NCI-H82 treated with DMSO at 0.1 percent for 48 hours (cell line): ENCODE results near the gene PRL.

Experiments used
- DNase-seq: peaks from one replicate; lab custom pipeline; 2025; ENCODE audit not compliant: unreplicated experiment; lab: John Stamatoyannopoulos, UW

Gene PRL

DNA sequence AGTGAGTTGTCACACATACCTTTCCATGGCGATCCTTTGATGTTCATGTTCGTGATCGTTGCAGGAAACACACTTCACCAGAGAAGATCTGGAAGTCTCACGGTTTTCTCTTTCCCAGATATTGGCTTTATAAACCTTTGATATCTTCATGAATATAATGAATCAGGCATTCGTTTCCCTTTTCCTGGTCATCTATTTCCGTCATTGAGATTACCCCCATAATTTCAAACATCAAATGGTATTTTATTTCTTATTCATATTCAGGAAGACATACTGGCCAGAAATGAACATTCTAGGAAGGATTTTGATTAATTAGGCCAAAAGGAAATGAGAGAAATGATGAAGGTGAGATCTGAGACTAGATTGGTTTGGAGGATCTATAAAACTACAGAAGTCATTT is at the start of gene PRL:
Gene PRL, minus strand, starts transcription at position 101 of the 400 bp plus-strand sequence. Its CDS starts 54 bp downstream, at position 47.
- DNase-seq, result no peak

DNA sequence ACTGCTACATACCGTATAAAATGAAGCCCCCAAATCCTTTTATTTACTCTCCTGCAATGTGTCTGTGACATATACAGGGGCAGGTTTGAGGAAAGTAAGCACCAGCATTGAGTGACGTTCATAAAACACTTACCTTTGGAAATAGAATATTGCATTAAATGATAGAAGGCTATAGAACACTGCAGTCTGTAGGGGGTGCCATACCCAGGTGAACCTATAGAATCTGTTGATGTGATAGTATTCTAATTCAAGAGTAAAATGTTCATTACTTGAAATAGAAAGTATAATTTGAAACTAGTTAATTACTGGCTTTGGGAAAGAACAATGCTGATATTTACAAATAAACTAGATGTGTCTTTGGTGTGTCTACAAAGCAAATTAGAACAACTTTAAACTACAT is 47.0 kb upstream of the PRL start:
- DNase-seq, result no peak

- no peak for DNase-seq
Observed at GRCh38 chr6:22334778-22335177, 37.9 kb upstream of the PRL start.

DNA sequence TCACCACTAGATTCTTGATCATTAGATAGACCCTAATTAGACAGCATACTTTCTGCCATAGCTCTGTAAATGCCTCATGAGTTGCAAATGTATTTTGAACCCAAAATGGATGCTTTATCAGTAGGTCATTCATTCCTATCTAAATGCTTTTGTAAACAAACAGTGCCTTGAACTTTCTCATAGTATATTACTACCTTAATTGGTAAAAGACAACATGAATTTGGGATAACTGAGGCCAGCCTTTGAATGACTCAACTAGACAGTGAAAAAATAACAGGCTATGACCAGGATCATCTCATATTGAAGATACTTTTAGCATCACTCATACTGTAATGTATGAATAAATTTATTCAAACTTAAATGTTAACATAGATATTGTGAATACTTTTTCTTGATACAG is 37.0 kb upstream of the PRL start:
- no peak for DNase-seq

GRCh38 chr6:22332711-22333110 is 35.9 kb upstream of the PRL start:
- DNase-seq, result no peak

GRCh38 chr6:22332216-22332615 is 35.4 kb upstream of the PRL start:
- DNase-seq, result no peak

- DNase-seq, result no peak
Observed at GRCh38 chr6:22330941-22331340, 34.1 kb upstream of the PRL start.

DNA sequence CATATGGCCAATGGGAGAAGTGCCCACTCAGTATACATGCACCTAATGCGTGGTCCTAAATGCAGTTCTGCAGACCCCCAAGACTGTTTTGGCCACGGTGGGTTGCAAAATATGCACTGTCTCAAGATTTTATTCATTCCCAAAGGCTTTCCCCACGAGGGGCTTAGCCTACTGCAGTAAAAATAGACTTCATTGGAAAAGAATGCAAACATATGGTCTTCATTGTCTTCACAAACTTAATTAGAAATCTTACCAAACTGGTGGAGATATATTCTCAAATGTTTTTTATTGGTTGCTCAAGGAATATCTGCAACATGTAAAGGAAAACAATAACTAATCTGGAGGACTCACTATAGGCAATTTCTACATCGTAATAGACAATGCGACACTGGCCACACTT is 31.6 kb upstream of the PRL start:
- DNase-seq, result no peak

- no peak for DNase-seq
Observed at GRCh38 chr6:22327881-22328280, 31.0 kb upstream of the PRL start.

GRCh38 chr6:22326500-22326899 is 29.7 kb upstream of the PRL start:
- DNase-seq, result no peak

DNA sequence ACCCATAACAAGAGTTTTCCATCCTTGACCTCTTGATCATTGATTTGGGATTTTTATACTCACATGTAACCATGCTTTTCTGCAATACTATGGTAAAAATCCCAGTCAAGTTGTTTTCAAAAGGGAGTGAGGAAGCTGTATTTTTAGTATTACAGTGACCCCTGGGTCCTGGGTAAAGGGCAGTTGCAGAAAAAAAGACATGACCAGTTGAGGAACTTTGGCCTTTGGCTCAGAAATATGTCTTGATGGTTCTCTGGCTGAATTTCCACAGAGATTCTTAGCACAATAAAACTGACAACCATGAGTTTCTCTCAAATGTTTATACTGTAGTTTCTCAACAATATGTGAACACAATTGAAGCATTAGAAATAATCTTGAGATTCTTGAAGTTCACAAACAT is 28.6 kb upstream of the PRL start:
- DNase-seq, result no peak

GRCh38 chr6:22323848-22324247 is 27.0 kb upstream of the PRL start:
- no peak for DNase-seq

DNA sequence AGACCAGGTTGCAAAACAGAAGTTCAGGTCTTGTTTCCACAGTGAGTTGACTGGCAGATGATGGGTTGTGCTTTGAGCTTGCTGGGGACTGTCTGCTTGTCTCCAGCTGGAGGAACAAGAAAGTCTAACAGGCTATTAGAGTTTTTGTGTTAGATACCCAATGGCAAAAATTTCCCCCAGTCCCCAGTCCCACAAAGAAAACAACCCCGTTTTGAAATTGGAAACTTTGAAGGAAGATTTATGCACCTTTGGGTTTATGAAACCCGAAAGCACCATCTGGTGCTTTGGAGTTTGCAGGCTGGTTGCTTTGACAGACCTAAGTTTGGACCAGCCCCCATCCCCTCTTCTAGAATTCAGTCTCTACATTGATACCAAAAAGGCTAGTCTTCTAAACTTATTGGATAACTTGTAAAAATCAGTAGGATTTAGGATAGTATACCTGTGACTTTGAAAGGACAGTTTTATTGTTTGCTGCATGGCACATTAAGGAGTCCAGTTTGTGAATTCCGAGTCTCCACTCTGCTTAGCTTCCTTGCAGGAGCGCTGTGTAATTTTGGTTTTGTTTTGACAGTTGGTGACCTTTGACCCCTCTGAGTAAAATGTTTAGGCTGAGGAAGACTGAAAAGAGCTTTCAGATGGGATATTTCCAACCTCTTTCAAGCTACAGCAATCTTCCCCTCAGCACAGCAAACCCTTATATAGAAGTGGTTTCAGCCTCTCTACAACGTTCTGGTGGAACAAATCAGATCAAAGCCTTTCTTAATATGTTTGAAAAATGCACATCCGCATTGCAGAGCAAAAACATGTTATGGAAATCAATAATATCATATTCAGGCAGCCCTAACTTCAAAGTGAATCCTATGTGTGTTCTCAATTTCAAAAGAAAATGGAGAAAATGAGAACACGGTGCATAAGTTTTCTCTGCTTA is 25.5 kb upstream of the PRL start:
- DNase-seq, result no peak

GRCh38 chr6:22320750-22321149 is 23.9 kb upstream of the PRL start:
- no peak for DNase-seq

DNA sequence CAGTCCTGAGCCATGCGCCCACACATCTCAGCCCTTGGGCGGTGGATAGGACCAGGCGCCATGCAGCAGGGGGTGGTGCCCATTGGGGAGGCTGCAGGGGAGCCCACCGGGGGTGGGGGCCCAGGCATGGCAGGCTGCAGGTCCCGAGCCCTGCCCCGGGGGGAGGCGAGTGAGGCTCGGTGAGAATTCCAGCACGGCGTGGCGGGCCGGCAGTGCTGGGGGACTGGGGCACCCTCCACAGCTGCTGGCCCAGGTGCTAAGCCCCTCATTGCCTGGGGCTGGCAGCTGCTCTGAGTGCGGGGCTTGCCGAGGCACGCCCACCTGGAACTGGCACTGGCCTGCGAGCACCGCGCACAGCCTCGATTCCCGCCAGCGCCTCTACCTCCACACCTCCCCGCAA is 21.6 kb upstream of the PRL start:
- DNase-seq, result no peak

DNA sequence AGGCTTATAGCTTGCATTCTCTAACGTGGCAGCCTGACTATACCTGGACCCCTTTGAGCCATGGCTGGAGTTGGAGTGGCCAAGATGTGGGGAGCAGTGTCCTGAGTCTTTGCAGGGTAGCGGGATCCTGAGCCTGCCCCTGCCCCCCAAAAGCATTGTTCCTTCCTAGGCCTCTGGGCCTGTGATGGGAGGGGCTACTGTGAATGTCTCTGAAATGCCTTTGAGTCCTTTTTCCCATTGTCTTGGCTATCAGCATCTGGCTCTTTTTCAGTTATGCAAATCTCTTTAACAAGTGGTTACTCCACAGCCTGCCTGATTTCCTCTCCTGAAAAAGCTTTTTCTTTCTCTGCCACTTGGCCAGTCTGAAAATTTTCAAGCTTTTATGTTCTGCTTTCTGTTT is 17.0 kb upstream of the PRL start:
- DNase-seq, result no peak

DNA sequence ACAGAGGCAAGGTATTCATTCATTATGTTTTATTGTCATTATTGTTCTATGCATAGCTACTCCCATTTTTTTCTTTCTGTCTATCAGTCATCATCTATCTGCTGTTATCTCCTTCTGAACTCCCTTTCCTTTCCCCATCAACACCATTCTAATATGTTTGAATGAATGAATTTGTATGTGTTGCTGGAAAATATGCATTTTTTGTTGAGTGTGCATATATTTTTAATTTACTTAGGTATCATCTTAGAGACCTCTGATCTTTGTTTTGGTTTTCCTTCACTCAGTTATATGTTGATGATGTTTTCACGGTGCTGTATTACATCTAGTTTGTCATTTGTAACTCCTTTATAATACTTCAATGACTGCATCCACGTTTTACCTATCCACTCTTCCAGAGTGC is 12.1 kb upstream of the PRL start:
- no peak for DNase-seq

DNA sequence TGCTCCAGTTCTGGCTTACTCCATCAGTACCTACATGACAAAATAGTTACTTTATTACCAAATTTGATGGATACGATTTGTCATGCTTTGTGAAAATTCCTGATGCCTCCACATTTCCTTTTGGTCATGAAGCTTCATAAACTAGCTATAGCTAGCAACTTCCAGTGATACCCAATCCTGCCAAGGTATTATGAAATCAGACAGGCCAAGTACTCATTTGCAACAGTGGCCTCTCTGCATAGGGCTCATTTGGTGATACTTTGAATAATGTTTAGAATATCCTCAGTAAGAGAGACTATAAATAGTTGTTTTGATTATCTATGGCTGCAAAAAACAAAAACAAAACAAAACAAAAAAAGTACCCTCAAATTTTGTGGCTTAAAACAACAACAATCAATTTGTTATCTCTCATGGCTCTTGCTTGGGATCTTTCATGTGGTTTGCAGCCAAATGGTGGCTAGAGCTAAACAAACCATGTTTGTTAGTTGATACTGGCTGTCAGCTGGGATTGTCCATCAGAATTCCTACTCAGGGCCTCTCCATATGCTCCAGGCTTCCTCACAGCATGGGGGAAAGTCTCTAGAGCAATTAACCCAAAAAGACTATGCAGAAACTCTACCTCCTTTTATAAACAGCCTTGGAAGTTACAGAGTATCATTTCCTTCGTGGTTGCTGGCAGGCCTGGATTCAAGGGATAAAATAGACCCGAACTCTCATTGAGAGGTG is 10.1 kb upstream of the PRL start:
- DNase-seq, result no peak

- DNase-seq, result no peak
Observed at GRCh38 chr6:22302838-22303237, 6.0 kb upstream of the PRL start.

DNA sequence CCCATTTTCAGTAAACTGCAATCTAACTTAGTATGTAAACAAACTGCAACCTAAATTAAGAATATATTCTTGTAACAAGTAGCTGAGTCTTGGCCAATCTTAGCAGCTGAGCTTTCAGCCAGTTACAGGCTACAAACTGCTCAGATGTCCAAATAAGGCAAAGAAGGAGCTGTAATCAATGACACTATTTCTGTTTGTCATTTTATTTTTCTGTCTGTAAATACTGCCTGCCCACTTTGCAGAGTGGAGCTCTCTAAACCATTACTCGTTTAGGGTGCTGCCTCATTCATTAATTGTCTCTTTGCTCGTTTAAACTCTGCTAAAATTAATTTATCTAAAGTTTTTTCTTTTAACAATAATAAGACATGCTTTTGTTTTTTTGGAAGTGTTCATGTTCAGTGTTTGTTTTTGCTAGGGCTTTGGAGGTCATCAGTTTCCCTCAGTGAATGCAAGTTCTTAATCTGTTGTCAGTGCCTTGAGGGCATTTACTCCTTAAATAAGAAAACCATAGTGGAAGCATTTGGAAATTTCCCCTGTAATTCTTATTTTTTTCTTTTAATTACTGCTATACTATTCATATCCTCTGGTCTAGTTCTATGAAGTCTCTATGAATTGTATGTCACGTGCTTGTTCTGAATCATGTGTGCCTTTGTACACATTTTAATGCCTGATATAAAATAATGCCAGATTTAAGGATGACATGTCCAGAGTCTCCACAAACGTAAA is 3.6 kb upstream of the PRL start:
- DNase-seq, result no peak

- DNase-seq, result no peak
Observed at GRCh38 chr6:22298475-22298890, 1.6 kb upstream of the PRL start.

GRCh38 chr6:22296067-22296466 is 769 bp downstream of the PRL start:
- no peak for DNase-seq
